D721Med (cell line): ENCODE results near the gene BAZ1A.

Source experiments
- DNase-seq: peaks from one replicate; pipeline ENCODE4 v3.0.0; 2011; ENCODE audit warnings: low spot score; ENCODE audit not compliant: insufficient read length
- FAIRE-seq: peaks from 2 replicates; lab custom pipeline; 2011; peaks lifted over from hg19 to GRCh38; lab: Jason Lieb, UNC
- CTCF ChIP-seq: IDR thresholded peaks from 2 replicates; pipeline ENCODE4 v1.5.1; 2012; ENCODE audit warnings: mild to moderate bottlenecking, control low read depth; ENCODE audit not compliant: insufficient read depth; ENCODE audit errors: missing control alignments

Gene BAZ1A

GRCh38 chr14:34874386-34875030 is 652 bp downstream of the BAZ1A start:
- no peak for DNase-seq
- FAIRE-seq, result no peak
- no peak for TF ChIP-seq CTCF

GRCh38 chr14:34873589-34874385 is 1.4 kb downstream of the BAZ1A start:
- no peak for DNase-seq
- TF ChIP-seq CTCF, result no peak
- no peak for FAIRE-seq

GRCh38 chr14:34872822-34873588 is 2.2 kb downstream of the BAZ1A start:
- no peak for DNase-seq
- no peak for FAIRE-seq
- no peak for TF ChIP-seq CTCF

DNA sequence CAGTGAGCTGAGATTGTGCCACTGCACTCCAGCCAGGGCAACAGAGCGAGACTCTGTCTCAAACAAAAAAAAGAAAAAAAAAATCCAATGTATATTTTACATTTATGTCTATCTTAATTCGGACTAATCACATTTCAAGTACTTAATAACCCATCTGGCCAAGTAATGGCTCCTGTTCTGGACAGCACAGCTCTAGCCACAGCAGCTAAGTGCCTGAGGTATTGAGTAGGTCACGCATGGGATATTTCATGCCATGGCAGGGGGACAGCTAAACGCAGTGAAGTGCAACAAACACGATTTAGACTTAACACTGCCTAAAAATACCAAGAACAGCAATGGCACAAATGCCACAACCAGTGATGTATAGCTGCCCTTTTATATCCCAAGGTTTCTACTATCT is 8.0 kb downstream of the BAZ1A start:
- FAIRE-seq, result no peak
- TF ChIP-seq CTCF, result no peak

GRCh38 chr14:34865889-34866574 is 9.1 kb downstream of the BAZ1A start:
- DNase-seq, result no peak
- TF ChIP-seq CTCF, result no peak
- FAIRE-seq, result no peak

More for the DNA sequence above, 8.0 kb downstream of the BAZ1A start:
- no peak for DNase-seq

DNA sequence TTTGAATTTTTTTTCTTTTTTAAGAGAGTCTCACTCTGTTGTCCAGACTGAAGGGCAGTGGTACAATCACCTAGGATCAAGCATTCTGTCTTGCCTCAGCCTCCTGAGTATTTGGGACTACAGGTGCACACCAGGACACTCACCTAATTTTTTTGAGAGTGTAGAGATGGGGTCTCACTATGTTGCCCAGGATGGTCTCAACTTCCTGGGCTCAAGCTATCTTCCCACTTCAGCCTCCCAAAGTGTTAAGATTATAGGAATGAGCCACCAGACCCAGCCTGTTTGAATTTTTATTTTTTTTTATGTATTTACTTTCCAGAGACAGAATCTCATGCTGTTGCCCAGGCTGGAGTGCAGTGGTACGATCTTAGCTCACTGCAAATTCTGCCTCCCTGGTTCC is 11.3 kb downstream of the BAZ1A start:
- no peak for TF ChIP-seq CTCF
- FAIRE-seq, result no peak
- DNase-seq, result no peak
